RWPE2 (cell line): ENCODE data around the gene EEF2K.
"Not testable (repeated sequence)": the region's sequence is repeated elsewhere in the genome, so short reads cannot be mapped to it uniquely, and the experiment has no call there.

Experiments used
- ATAC-seq: fragments of 200-7000 bp; cut with Tn5 transposase; 3 replicates; pipeline ENCODE4 v1.9.1; 2021; ENCODE audit warnings: low read depth
- DNase-seq: peaks from one replicate; pipeline ENCODE4 v3.0.0-alpha.2; 2020; ENCODE audit warnings: low spot score
- H3K27ac ChIP-seq: fragments of 450-650 bp; 2 replicates; pipeline ENCODE4 v1.5.1; 2017; ENCODE audit warnings: mild to moderate bottlenecking; ENCODE audit not compliant: poor library complexity, severe bottlenecking
- H3K27me3 ChIP-seq: fragments of 250-450 bp; sonication (Bioruptor Pico); 2 replicates; pipeline ENCODE4 v1.5.1; 2021; ENCODE audit warnings: mild to moderate bottlenecking, moderate library complexity; ENCODE audit not compliant: insufficient read depth, poor library complexity, severe bottlenecking
- H3K36me3 ChIP-seq: fragments of 250-450 bp; sonication (Bioruptor Pico); 2 replicates; pipeline ENCODE4 v1.5.1; 2020; ENCODE audit warnings: low read depth, mild to moderate bottlenecking, moderate library complexity
- H3K4me1 ChIP-seq: fragments of 250-450 bp; sonication (Bioruptor Pico); 2 replicates; pipeline ENCODE4 v1.5.1; 2021; ENCODE audit warnings: mild to moderate bottlenecking, moderate library complexity; ENCODE audit not compliant: insufficient read depth, poor library complexity, severe bottlenecking
- H3K4me3 ChIP-seq: fragments of 250-450 bp; sonication (Bioruptor Pico); 2 replicates; pipeline ENCODE4 v1.5.1; 2021; ENCODE audit warnings: mild to moderate bottlenecking, moderate library complexity; ENCODE audit not compliant: severe bottlenecking
- H3K9me3 ChIP-seq: fragments of 250-450 bp; sonication (Bioruptor Pico); 2 replicates; pipeline ENCODE4 v1.5.1; 2021; ENCODE audit warnings: mild to moderate bottlenecking, moderate library complexity; ENCODE audit not compliant: severe bottlenecking
- CTCF ChIP-seq: fragments of 450-650 bp; IDR thresholded peaks from one replicate; pipeline ENCODE4 v1.5.1; 2017; ENCODE audit warnings: mild to moderate bottlenecking, moderate library complexity; ENCODE audit not compliant: poor library complexity, severe bottlenecking

The EEF2K gene

GRCh38 chr16:22195445-22195694 lies 10.7 kb upstream of the EEF2K start:
- Histone ChIP-seq H3K4me3 (no peak overlapping the region), H3K27me3 (no peaks in the 10 kb centered on the region), H3K9me3 (no peaks in the 10 kb centered on the region), H3K36me3 (no peaks in the 10 kb centered on the region), H3K27ac (no peak overlapping the region), H3K4me1 (peaks cover 19% of the 10 kb centered on the region)
- no peak for TF ChIP-seq CTCF
- DNase-seq (no peak), ATAC-seq (no peak)

DNA sequence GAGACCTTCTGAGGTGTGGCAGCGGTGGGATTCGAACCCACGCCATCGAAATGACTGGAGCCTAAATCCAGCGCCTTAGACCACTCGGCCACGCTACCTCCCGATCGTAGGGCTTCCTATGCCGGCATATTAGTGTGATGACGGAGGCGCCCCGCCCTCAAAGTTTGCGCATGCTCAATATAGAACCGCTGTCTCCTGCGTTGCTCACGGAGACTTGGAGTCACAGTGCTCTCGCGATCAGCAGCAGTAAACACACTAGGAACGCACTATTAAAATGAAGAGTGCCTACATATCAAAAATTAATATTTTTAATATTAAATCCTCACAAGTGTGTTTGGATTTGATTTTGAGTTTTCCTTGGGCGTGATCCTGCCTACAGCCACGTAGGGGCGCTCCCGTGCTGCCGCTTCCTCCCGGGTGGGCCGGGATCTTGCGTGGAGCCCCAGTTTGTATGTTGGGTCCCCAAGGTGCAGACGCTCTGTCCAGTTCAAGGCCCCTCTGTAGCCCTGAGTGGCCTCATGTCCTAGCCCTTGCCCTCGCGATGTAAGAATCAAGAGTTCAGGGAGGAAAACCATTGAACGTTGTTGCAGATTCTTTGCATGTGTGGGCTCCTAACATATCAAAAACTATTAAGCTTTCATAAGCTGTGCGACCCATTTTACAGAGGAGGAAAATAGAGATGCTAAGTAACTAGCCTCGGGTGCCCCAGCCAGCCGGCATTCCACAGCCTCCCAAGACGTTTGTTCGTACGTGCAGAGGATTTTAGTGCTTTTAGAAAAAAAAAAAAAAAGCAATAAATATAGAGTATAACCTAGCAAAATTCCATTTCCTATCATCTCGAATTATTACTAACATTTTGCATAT lies 10.2 kb upstream of the EEF2K start:
- H3K9me3 ChIP-seq = no peaks in the 10 kb centered on the region
- TF ChIP-seq CTCF = peak; percentile 95
- ATAC-seq (peak; percentile 32), DNase-seq (no peak)
- H3K4me1 ChIP-seq = peaks cover 19% of the 10 kb centered on the region
- H3K4me3 ChIP-seq = peak overlapping the region; percentile 53
- H3K27me3 ChIP-seq = no peaks in the 10 kb centered on the region
- H3K36me3 ChIP-seq = no peaks in the 10 kb centered on the region
- H3K27ac ChIP-seq = no peak overlapping the region

DNA sequence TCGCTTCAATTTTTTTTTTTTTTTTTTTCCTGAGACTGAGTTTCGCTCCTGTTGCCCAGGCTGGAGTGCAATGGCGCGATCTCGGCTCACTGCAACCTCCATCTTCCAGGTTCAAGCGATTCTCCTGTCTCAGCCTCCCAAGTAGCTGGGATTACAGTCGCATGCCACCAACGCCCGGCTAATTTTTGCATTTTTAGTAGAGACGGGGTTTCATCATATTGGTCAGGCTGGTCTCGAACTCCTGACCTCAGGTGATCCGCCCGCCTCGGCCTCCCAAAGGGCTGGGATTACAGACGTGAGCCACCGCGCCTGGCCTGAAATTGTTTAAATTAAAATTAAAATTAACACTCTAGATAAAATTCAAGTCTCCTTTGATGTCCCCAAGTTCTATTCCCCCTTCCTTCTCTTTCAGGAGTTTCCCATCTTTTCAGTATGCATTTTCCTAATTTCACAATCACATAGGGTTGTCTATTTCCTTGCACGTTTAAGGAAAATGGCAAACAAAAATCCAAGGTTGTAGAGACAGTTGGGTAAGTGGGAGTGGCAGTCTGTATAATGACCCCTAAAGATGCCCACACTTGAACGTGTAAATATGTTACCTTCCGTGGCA lies 9.4 kb upstream of the EEF2K start:
- not testable (repeated sequence) for H3K4me3 ChIP-seq, ATAC-seq, H3K27ac ChIP-seq, DNase-seq, H3K27me3 ChIP-seq, H3K36me3 ChIP-seq, H3K9me3 ChIP-seq
- H3K4me1 ChIP-seq = peaks cover 19% of the 10 kb centered on the region

- peak; percentile 13 for TF ChIP-seq CTCF
- Histone ChIP-seq H3K4me3 (no peak overlapping the region), H3K27ac (peak overlapping the region; percentile 57), H3K27me3 (no peaks in the 10 kb centered on the region), H3K36me3 (no peaks in the 10 kb centered on the region), H3K9me3 (no peaks in the 10 kb centered on the region), H3K4me1 (peaks cover 10% of the 10 kb centered on the region)
- DNase-seq (no peak), ATAC-seq (no peak)
Observed at GRCh38 chr16:22198547-22199293, 7.4 kb upstream of the EEF2K start.

DNA sequence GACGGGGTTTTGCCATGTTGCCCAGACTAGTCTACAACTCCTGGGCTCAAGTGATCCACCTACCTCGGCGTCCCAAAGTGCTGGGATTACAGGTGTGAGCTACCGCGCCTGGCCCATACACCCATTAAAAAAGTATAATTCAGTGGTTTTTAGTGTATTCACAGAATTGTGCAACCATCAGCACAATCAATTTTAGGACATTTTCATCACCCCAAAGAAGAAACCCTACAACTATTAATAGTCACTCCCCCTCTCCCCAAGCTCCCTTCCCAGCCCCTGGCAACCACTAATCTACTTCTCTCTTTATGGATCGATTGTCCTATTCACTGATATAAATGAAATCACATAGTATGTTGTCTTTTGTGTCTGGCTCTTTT lies 3.8 kb upstream of the EEF2K start:
- Histone ChIP-seq H3K9me3 (no peaks in the 10 kb centered on the region), H3K36me3 (no peaks in the 10 kb centered on the region), H3K4me3 (no peak overlapping the region), H3K27me3 (no peaks in the 10 kb centered on the region), H3K27ac (no peak overlapping the region), H3K4me1 (peaks cover 10% of the 10 kb centered on the region)
- no peak for TF ChIP-seq CTCF
- DNase-seq = no peak
- no peak for ATAC-seq
